Lower leg skin (tissue), 3 donors: Measurements from ENCODE around the gene TRPV6.

ENCODE experiments used
- POLR2A ChIP-seq, 2 donors: fragments of 450-650 bp; IDR thresholded peaks; one replicate each; pipeline ENCODE4 v1.6.1; 2016 to 2017; ENCODE audit warnings: antibody characterized with exemption in 2 of 2, mild to moderate bottlenecking in 1 of 2, moderate library complexity in 1 of 2
- TF ChIP-seq, protein P1 (sequence below), 3 donors: fragments of 450-650 bp; IDR thresholded peaks; one replicate each; pipeline ENCODE4 v1.5.1; 2016; ENCODE audit warnings: antibody characterized with exemption in 3 of 3, mild to moderate bottlenecking in 3 of 3, moderate library complexity in 2 of 3

DNA sequence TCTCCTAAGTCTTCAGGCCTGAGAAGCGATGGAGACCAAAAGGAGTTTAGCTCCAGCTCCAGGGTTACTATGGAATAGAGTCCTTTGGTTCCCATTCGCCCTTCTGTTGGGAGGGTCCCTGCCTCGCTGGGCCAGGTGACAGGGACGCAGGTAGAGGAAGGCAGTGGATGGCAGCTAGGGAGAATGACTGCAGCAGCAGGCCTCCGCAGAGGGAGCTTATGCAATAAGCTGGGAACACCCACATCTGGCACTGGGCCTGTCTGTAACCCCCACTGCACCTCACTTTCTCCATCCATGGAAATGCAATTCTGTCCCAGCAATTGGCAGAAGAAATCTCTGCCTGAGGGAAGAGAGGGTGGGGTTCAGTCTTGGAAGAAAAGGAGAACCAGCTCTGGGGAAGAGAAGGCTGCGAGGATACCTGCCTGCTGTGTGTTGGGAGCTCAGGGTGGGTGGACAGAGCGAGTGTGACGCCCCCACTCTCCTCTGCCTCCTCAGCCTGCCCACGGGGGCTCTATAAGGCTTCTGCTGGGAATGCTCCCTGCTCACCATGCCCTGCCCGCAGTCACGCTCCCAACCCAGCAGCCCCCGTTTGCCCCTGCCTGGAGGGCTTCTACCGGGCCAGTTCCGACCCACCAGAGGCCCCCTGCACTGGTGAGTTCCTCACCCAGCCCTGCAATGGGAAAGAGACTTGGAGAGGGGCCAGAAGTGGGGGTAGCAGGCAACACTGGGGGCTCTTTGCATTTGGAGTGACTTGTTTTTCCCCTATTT lies 20.4 kb downstream of the TRPV6 start:
- TF ChIP-seq, protein P1, sequence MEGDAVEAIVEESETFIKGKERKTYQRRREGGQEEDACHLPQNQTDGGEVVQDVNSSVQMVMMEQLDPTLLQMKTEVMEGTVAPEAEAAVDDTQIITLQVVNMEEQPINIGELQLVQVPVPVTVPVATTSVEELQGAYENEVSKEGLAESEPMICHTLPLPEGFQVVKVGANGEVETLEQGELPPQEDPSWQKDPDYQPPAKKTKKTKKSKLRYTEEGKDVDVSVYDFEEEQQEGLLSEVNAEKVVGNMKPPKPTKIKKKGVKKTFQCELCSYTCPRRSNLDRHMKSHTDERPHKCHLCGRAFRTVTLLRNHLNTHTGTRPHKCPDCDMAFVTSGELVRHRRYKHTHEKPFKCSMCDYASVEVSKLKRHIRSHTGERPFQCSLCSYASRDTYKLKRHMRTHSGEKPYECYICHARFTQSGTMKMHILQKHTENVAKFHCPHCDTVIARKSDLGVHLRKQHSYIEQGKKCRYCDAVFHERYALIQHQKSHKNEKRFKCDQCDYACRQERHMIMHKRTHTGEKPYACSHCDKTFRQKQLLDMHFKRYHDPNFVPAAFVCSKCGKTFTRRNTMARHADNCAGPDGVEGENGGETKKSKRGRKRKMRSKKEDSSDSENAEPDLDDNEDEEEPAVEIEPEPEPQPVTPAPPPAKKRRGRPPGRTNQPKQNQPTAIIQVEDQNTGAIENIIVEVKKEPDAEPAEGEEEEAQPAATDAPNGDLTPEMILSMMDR (IDR thresholded peaks at IDR 0.05) = no peak
- TF ChIP-seq POLR2A (IDR thresholded peaks at IDR 0.05) = no peak
